Kidney glomerular epithelial cell (primary cell): ENCODE data around the gene CCDC138.

Experiments
- DNase-seq: peaks from one replicate; lab custom pipeline; 2025; lab: John Stamatoyannopoulos, UW

Gene CCDC138

DNA sequence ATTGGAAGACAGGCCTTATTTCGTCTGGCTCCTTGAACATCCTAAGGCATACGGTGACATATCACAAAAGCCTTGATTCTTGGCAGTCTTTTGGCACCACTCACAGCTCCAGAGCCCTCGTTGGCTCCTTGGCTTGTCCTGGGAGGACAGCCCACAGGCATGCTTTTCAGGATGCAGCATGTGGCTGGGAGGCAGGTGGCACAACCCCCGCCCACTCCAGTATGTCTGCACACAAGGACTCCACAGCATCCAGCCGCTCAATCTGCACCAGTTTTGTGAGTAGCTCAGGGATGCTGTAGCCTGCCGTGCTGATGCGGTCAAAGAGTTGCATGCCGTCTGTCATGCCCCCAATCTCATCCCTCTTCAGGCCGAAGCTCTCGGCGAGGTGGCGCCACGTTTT is 110.2 kb downstream of the CCDC138 start:
- DNase-seq: no peak

DNA sequence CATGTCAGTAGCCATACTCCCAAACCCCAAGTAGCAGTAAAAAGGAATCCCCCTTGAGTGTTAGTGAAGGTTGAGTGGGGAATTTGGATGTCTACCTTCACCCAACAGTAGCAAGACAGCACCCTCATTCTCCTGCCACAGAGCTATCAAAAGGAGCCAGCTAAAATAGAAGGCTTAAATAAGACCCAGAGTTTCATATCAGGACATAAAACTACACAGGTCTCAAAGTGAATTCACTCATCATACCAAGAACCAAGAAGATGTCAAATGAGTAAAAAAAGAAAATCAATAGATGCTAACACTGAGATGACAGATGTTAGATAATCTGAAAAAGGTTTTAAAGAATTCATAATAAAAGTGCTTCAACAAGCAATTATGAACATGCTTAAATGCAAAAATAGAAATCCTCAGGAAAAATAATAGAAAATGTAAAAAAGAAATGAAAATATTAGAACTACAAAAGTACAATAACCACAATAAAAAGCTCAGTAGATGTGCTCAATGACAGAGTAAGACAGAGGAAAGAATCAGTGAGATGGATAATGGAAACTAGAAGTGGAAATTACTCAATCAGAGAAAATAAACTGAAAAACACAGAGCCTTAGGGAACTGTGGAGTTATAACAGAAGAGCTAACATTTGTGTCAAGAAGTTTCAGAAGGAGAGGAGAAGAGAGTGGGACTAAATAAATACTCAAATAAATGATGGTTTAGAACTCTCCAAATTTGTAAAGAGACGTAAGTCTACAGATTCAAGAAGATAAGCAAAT is 111.9 kb downstream of the CCDC138 start:
- no peak for DNase-seq

DNA sequence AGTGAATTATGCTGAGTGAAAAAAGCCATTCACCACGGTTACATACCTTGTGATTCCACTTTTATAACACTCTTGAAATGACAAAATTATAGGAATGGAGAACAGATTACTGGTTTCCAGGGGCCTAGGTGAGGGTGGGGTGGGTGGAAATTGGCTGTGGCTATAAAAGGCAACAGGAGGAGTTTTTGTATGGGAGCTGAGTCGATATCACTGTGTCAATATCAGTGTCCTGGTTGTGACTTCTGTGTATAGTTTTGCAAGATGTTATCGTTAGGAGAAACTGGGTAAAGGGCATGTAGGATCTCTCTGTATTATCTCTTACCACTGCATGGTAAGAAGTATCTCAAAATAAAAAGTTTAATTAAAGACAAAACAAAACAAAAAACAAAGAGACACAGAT is 118.1 kb downstream of the CCDC138 start:
- DNase-seq: no peak

DNA sequence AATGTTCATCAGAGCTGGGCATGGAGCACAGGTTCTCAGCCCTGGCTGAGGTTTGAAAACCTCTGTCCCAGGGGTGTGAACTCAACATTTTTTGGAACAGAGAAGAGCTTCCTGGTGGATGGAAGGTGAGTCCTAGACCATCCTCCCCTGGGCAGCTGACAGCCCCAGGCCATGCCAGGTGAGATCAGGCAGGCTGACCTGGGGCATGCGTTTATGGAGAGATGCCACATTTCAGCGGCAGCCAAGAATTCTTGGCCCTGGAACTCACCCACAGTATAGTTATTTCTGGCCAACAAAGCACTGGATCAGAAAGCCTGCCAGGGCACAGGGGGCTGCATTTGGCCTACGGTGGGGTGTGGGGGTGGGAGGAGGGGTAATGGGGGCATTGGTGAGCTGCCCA is 118.6 kb downstream of the CCDC138 start:
- DNase-seq: no peak

DNA sequence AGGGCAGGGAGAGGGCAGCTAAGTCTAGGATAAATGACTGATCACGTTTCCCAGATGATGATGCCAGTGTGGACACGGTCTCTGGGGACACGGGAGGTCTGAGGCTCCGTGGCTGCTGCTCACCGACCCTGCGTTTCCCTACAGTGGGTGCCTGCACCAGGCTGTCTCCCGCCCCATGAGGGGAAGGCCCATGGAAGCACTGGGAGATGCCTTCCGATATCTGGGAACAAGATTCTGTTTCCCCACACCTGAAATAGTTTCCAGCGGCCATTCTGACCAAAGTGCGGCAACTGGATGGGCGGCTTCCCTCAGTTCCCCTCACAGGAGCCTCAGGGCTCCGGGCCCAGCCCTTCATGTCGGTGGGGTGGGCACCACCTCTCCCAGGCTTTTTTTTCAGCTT is 119.3 kb downstream of the CCDC138 start:
- no peak for DNase-seq

DNA sequence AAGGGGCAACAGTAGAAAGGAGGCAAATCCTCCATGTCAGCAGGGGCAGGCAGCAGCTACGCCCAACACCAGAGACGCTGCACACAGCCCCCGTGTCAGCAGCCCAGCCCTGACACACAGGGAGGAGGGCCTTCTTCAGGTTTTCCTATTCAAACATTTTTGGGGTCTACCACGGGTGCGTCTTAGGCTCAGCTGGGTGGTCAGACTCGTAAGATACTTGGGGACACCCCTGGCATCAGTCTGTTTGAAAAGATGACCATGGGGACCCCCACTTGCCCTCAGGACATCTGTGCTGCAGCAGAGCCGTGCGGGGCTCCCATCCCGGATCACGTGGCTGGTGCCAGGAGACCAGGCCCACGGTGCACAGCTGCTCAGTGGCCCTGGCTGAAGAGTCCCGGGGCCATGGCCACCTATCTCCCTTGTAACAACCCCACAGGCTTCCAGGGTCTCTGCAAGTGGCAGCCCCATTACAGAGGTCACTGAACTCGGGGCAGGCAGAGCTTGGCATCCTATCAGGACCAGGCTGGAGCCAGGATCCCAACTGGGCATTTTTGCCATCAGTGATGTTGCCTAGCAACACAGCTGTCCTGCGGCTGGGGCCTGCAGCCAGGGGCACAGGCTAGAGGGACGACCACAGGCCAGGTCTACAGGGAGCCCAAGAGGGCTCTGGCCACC is 120.0 kb downstream of the CCDC138 start:
- DNase-seq: no peak

DNA sequence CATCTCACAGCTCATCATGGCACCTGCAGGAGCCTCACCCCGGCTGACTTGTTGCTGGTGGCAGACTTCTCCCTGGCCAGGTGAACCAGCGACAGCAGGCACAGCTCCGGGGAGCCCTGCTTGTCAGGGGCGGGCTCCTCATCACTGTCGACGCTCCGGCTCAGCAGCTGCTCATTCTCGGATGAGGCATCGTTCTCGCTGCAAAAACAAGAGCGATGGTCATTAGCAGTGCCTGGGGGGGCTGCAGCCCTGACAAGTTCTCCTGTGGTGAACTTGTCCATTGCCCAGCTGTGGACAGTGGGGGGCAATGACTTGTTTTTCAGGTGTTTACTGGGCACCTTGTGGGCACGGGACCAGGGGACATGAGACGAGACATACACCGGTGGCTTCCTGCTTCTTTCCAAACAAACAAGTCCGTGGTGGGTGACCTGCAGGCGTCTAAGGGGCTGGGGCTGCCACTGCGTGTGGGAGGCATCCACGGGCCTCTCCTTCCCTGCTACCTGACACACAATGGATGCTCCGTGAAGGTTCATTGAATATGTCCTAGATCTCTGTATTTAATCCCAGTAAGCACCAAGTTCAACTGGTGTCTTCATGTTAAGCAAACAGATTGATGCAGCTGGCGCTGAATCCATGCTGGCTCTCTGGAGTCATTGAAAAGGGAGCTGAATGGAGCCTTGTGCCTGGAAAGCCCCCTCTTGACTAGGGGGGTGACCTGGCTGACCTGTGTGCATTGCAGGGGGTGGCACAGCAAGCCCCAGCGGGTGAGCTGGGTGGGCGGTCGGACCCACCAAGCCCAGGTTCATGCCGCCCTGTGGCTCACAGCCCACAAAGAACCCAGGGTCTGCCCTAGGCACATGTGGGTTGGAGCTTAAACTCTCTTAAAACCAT is 121.5 kb downstream of the CCDC138 start:
- DNase-seq: no peak

DNA sequence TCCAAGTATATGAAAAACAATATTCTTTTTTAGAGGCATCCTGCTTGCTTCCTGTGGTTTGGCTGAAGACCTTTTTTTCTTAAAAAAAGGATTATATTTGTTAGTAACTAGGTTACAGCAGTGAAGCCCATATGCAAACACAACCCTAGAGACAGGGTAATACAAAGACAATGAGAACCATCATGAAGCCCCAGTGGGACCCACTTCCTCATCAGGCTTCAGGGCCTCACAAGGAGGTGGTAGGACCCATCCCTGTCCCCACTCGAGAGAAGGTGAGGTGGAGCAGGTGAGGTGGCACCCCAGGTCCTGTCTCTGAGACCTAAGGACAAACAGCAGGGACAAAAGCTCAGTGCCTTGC is 122.1 kb downstream of the CCDC138 start:
- no peak for DNase-seq

DNA sequence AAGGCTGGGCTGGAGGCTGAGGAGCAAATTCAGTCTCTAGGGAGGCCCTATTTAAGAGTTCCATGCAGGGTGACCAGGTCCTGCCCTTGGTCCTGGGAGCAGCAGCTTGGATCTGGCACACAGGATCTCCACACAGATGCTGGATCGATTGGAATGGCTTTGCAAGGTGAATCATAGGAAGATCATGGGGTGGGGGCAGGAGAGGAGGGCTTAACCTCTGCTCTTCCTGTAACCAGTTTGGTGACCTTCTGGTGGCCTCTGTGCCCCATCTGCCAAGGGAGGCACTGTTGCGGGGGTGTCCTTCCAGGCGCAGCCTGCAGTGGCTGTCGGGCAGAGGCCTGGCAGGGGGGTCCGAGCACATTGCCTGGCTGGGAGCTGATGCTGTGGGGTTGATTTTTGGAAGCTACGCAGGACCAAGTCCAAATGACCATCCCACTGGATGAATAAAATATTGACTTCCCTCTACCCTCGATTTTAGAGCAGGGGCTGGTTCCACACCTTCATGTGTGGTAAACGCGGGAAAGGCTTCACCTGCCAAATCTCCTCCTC is 122.8 kb downstream of the CCDC138 start:
- DNase-seq: no peak

DNA sequence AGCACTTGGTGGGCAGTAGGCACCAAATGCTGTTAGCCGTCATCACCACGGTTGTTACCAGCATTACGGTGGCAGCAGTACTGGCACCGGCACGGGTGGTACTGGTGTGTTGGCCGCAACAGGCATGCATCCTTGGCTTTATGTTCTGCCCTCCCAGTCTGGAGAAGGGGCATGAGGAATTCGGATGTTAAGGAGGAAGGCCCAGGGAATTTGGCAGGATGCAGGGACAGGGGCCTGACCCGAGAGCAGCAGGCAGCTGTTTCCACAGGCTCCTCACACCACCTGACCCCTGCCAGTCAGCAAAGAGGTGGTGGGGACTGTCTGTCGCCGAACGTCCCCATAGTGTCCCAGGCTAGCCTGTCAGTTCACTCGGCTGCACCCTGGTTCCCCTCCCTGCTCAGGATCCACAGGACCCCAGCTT is 123.5 kb downstream of the CCDC138 start:
- no peak for DNase-seq

DNA sequence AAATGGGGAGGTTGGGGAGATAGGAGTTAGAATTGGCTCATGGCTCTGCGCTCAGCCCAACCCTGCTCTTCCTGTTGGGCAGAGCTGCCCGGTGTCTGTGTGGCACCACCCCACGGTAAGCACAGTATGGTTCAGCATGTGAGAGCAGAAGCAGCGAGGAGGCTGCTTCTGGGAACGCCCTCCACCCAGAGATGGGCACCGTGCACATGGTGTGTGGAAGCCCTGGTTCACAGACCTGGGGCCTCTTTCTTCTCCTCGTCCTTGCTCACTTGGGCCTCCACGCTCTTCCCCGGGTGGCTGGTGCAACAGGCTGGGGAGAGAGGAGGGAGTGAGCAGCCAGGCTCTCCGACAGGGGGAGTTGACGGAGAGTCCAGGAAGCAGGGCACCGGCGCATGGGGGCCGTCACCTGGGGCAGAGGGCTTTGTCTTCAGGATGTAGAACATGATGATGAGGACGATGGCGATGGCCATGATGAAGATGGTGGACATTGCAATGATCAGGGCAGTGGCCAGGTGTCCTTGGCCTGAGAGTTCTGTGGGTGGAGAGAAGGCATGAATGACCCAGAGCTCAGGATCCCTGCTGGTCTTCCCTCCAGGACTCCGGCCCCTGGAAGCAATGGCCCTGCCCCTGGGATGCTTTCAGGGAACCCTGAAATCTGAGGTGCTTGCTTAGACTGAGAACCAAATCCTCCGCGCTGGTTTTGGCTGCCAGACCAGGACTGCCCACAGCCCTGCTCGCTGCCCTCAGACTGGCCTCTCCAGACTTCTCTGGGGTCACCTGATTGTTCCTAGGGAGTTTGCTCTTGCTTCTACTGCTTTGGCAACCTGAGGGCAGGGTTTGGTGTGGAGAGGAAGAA is 124.2 kb downstream of the CCDC138 start:
- DNase-seq: no peak

DNA sequence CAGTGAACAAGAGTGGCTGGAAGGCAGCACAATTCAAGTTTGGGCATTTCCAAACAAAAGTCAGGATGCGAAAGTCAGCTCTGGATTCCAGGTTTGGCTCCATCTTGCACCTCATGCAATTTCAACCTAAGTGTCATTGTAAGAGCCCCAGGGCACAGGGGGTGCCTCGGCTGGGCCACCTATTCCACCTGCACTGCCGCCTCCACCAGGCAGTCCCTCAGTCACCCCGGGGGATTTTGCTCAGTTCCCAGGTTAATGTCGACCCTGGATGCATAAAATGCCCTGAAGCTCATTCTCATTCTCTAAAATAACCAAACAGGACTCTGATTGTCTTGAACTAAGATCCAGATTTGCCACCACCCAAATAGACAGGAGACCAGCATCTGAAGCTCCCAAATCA is 124.8 kb downstream of the CCDC138 start:
- DNase-seq: no peak

DNA sequence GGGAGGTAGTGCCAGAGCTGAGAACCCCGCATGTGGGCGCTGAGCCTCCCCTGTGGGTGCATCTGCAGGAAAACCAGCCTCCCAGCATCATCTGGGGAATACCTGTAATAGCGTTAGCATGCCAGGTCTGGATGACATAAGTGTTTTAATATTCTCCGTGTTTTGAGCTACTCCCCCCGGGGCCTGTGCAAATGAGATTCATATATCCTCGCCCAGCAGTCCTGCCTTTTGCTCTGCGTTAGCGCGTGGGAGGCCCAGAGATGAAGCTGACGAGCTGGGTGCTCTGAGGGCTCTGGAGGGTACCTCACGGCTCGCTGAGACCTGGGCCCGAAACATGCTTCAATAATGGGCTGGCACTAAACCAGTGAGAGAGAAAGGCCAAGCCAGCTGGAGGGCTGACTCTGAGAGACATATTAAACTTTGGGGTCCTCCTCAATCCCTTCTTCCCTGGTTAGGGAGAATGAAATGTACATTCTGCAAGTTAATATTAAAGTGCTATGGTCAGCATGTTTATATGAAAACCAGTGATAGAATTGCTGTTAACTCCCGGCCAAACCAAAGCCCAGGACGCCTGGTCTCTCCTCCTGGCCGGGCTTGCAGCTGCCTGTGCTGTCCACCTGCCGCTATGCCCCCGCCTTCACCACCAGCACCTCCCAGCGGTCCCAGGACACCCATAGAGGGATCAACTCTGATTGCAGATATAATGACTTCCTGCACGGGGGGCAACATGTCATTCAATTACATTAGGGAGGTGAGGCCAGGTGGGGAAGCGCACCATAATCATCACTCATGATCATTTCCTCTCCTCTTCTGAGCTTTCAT is 125.4 kb downstream of the CCDC138 start:
- DNase-seq: no peak

DNA sequence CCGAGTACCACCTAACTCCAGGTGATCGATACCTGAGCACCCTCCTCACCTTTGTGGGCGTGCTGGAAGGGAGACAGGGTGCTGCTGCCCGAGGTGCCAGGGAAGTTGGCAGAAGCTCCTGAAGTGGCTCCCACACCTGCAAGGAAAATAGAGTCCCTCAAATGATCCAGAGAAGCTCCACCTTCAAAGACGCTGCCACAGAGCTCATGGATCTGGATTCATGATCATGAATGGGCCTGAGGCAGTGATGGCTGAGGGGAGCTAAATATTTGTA is 126.0 kb downstream of the CCDC138 start:
- no peak for DNase-seq

DNA sequence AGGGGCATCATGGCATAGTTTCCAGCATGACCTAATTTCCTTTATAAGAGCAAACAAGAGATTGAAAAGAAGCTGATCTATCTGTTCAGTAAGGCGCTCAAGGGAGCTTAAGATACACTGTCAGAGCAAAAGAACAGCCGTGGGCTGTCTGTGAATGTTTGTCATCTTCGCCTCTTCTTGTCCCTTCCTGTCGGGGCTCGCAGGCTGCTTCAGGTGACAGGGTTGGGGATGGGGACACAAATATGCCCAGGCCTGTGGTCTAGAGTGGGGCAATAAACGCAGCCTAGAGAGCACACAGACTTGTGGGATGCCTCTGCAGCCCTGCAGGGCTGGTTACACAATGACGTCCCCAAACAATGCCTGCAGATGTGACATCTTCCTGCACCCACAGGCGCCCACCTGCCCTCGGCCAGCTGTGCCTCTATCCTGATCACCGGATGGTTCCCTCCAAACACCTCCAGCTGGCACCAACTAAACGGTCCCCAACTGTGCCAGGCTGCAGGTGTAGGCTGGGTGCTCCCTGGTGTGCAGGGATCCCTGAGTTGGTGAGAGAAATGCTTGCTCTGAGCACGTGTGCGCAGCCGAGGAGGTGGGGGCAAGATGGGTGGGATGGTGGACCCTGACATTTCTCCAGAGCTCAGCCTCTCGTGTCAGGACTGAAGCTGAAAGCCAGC is 129.7 kb downstream of the CCDC138 start:
- DNase-seq: no peak

DNA sequence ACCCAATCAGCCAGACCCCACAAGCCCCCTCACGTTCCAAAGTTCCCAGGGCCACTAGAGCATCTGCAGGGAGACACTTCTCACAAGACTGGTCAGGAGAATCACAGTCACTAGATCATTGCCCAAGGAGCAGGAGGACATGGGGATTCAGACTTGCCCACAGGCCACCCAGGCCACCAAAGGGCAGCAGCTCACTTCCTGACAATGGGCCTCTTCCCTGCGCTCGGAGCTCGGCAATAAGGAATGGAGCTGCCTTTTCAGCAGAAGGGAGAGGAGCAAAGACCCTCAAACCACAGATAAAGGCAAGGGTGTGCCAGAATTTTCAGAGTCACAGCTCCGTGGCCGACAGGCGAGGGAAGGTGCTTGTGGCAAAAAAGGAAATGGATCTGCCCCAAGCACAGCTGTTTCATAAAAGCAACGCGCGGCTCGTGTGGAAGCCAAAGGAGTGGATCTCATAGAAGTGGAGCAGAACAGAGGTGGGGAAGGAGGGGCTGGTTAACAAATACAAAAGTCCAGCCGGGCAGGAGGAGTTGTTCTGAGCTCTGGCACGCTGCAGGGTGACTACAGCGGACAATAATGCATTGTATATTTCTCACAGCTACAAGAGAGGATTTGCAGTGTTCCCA is 130.3 kb downstream of the CCDC138 start:
- no peak for DNase-seq

DNA sequence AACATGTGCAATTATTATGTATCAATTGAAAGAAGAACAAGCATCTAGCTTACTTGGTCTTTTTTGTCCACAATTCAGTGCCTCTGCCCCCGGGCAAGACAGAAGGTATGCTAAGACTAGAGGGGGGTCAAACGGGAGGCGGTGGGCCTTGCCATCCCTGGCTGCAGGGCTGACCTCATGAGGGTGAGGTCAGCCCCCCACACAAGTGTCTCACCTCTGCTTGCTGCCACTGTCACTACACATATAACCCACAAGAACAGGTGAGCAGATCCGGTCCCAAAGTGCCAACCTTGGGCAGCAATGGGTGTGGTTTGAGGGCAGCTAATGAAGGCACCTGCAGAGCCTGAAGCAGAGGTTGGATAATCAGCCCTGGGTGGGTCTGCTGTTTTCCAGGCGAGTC is 131.0 kb downstream of the CCDC138 start:
- DNase-seq: no peak

DNA sequence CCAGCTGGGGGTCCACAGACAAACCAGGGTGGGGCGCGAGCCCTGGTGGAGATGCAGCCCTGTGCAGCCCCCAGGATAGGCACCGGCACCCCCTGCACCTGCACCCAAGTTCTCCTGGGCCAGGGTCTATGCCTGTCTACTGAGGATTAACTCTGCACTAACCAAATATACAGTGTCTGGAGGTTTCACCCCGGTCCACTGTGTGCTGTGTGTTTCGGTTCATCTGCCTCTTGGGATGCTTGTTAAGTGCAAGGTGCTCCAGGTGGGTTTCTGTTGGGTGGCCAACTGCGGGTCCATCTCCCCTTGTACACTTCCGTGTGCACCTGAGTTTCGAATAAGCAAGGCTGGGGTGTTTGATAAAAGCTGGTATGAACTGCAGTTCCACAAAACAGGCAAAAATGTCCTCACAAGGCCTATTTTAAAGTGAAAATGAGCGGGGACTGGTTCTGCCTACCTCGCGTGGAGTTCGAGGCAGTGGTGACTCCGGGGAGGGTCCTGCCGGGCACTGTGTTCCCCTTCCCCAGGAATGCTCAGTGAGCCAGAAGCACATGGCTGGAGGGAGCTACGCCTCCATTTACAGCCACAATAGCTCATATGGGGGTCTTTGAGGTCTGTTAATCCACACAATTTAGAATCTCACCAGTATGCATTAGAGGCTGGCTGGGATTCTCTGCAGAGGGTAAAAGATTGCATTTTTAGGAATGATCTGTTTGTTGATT is 131.7 kb downstream of the CCDC138 start:
- DNase-seq: no peak

DNA sequence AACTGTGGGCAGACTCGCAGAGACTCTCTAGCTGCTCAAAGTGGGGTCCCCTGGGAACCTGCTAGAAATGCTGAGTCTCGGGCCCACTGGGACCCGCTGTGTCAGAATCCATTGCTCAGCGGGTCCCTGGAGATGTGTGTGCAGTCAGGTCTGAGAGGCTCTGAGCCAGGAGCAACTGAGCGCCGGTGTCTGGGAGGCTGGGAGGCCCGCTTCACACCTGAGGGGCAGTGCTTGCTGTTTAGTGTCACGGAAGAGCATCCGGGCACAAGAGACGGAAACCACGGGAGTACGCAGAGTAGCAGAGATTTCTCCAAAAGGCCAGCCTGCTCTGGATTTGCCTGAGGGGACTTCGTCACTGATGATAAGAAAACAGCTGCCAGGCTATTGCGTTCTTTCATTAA is 132.4 kb downstream of the CCDC138 start:
- DNase-seq: no peak
